GM12891 (cell line): ENCODE results near the gene TBC1D13.

Experiments
- POLR2A ChIP-seq: IDR thresholded peaks from 2 replicates; pipeline ENCODE4 v1.6.1; 2011; ENCODE audit warnings: low read depth, low read length, control low read depth
- POLR2AphosphoS5 ChIP-seq: IDR thresholded peaks from 2 replicates; pipeline ENCODE4 v1.6.1; 2011; ENCODE audit warnings: low read depth, low read length, control low read depth
- POU2F2 ChIP-seq: IDR thresholded peaks from 2 replicates; pipeline ENCODE4 v1.6.1; 2011; ENCODE audit warnings: low read depth, mild to moderate bottlenecking, control low read depth, low read length, moderate library complexity
- SPI1 ChIP-seq: IDR thresholded peaks from 2 replicates; pipeline ENCODE4 v1.6.1; 2011; ENCODE audit warnings: low read depth, low read length, control low read depth
- TAF1 ChIP-seq: IDR thresholded peaks from 2 replicates; pipeline ENCODE4 v1.6.1; 2011; ENCODE audit warnings: low read depth, low read length, control low read depth

DNA sequence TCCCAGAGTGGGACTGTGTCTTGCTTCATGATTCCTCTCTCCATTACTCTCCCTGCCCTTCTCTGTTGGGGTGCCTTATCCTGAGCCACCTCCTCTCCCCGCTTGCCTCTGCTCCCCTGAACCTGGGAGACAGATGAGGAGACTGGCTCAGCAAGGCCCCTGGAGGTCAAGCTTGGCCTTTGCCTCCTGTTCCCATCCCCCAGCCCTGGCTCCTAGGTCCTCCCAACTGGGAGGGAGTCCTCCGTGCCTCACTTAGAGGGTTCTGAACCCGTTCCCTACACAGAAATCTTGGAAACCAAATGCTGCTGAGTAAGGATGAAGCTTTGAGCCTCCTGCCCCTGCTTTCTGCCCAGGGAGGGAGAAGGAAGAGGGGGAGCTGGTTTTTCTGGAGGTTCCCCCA is 21.5 kb downstream of the TBC1D13 start:
- no peak for TF ChIP-seq POLR2A
- TF ChIP-seq TAF1, result no peak
- no peak for TF ChIP-seq POU2F2
- no peak for TF ChIP-seq POLR2AphosphoS5
- TF ChIP-seq SPI1, result no peak
